Measurements from ENCODE around the gene STK31.
A peak's percentile ranks its signal among the peaks of the same experiment; 100 is the strongest.
"Not testable (repeated sequence)": the region's sequence is repeated elsewhere in the genome, so short reads cannot be mapped to it uniquely, and the experiment has no call there.

STK31 gene

GRCh38 chr7:23710000-23710399 lies at the start of gene STK31:
TSS of gene STK31 (plus strand) at chr7:23710219. CDS start at chr7:23710286, 67 bp downstream.
- DNase-seq (ENCODE audit: low read depth in 2 of 3, low spot score in 2 of 3): no peak

GRCh38 chr7:23661385-23661784 lies 48.6 kb upstream of the STK31 start:
- no peak for DNase-seq (ENCODE audit: low read depth in 2 of 3, low spot score in 2 of 3)

GRCh38 chr7:23662124-23662983 lies 47.7 kb upstream of the STK31 start:
- DNase-seq (ENCODE audit: low read depth in 2 of 3, low spot score in 2 of 3): no peak

DNA sequence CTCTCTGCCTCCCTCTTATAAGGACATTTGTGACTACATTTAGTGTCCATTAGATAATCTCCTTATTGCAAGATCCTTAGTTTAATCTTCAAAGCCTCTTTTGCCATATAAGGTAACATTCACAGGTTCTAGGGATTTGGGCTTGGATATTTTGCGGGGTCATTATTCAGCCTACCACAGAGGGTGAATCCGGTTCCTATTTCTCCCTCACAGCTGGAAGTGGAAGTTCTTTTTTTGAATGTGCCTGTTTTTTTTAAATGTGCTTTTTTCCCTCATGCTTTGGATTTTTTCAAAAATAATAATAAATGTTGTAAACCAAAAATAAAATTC lies 47.1 kb upstream of the STK31 start:
- DNase-seq (ENCODE audit: low read depth in 2 of 3, low spot score in 2 of 3): no peak

DNA sequence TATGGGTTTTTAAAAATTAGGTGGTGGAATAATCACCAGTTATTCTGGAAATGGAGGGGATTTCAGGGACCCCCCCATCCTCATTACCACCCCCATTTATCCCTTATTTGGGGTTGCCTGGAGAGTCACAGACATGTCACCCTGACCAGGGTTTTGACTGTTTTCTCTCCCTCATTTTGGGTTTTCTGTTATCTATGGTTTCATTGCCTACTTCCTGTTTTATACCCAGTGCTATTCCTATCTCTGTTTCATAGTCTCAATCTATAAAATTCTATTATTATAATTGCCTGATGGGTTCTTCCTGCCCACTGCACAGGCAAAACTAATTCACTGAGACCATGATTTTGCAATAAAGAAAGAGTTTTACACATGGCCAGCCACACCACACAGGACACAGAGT lies 45.9 kb upstream of the STK31 start:
- DNase-seq (ENCODE audit: low read depth in 2 of 3, low spot score in 2 of 3): no peak

DNA sequence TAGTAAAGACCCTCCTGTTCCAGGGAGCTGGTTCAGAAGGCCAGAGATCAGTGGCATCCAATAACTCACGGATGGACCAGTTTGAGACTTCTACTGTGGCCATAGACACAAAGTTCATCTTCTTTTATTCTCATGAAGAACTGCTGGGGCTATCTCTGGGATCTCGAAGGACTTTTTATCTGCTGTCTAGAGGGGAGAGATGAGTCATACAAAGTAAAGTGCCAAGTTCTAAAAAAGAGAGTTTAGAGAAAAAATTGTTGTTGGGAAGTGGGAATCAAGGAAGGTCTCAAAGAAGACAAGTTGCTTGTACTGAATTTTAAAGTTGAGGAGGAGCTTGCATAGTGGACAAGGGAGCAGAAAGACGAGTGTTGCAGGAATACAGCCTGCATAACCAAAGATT lies 38.0 kb upstream of the STK31 start:
- DNase-seq (ENCODE audit: low read depth in 2 of 3, low spot score in 2 of 3): no peak

DNA sequence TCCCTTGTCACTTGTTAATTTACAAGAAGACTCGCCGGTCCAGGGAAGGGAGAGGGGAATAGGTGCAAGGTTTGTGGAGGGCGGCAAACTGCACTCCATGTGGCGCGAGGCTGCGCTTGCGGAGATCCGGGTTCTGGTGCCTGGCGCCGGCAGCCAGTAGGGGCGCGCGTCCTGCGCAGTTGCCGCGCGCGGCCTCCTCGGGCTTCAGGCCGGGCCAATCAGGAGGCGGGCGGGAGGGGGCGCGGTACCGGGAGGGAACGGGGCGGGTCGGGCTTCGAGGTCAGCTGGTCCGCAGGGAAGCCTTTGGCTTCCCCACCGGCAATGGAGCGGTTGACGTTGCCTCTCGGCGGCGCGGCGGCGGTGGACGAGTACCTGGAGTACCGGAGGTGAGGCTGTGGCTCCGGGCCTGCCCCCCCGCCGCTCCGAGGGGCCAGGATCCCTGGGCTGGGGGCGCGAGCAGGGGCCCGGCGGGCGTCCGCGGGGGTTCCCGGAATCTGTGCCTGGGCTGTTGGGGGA lies 30.1 kb upstream of the STK31 start, which contains the start of gene FAM221A:
FAM221A (plus strand) TSS at position 302 of the 516 bp plus-strand sequence; CDS start at position 322, 20 bp downstream.
- DNase-seq (ENCODE audit: low read depth in 2 of 3, low spot score in 2 of 3): peak; percentile 57 to 73 (median 62)

DNA sequence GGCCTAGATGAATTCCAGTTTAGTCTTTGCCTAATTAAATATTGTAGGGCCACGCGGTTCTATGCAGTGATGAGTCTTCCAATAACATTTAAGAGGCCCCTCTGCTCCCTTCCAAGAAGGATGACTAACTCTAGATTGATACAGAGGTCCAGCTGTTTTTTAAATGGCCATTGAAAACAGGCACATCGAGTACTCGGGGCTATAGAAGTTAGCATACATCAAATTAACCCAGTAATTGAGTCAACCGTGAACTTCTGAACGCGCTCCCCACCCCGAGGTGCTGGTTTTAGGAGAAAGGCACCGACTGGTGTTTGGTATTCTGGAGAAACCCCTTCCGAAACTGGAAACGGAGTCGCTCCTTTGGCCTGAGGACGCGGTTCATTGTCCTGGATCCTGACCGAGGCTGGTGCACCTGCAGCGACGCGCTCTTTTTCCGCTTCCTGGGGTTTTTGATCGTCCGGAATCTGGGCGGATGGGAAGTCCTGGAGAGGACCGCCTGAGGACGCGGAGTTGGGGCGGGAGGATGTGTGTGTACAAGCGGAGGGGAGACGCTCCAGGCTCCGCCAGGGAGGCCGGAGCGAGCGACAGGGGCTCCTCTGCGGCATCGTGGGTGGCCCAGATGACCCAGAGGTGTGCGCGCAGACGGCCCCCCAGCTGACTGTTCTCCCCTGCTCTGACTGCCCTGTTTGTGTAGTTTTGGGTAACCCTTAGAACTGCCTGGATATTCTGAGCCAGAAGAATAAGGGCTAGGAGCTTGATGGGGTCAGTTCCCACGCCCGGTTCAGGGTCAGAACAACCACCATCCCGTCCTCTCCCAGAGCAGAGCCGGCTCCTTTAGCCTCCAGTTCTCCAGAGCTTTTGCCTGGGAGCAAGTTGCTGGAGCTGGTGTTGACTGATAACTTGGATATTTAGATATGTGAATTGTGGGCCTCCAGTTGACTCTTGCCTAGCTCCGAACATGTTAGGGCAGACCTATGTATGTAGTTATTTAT lies 29.3 kb upstream of the STK31 start:
- peak in 1 of 3 experiments; percentile 3 for DNase-seq (ENCODE audit: low read depth in 2 of 3, low spot score in 2 of 3)

- DNase-seq (ENCODE audit: low read depth in 2 of 3, low spot score in 2 of 3): not testable (repeated sequence)
Observed at GRCh38 chr7:23684041-23684440, 26.0 kb upstream of the STK31 start.

DNA sequence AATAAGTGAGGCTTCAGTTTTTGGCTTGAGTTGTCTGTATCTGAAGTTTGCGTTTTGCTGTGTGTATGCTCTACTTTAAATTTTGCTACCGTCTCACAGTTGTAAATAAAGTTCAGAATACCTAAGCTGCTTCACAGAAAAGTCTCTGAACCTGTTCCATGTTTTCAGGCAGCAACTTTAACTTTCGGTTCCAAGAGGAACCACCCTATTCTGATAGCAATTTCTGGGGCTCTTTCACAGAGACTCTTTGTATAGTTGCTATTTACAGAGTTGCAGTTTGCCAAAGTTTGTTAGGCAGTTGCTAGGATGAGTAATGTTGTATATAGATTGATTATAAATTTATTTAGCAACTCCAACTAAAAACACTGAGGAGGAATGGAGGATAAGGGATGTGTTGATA lies 24.3 kb upstream of the STK31 start:
- no peak for DNase-seq (ENCODE audit: low read depth in 2 of 3, low spot score in 2 of 3)

DNA sequence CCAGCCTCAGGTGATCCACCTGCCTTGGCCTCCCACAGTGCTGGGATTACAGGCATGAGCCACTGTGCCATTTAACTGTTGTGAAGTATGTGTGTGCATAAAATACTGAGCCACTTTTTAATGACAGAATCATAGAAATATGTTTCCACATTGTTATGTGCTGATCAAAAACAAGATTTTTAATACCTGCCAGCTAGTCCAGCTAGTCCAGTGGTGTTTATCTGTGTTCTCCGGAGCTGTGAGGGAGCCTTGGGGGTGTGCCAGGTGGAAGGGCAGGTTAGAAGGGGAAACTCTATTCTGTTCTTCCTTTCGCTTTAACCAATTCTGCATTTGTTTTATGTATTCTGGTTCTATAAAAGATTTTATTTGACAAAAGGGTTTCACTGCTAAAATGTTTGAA lies 23.0 kb upstream of the STK31 start:
- no peak for DNase-seq (ENCODE audit: low read depth in 2 of 3, low spot score in 2 of 3)

DNA sequence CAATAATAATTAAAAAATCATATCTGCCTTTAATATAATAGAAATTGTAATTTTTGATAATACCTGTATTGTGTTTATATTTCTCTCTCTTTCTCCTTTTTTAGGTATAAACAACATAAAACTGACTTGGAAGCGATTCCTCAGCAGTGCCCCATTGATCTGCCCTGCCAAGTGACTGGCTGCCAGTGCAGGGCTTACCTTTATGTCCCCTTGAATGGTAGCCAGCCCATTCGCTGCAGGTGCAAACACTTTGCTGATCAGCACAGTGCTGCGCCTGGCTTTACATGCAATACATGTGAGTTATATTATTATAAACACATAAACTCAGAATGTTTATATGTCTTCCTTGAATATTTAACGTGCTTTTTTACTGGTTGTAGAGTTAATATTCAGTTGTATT lies 20.9 kb upstream of the STK31 start:
- no peak for DNase-seq (ENCODE audit: low read depth in 2 of 3, low spot score in 2 of 3)

DNA sequence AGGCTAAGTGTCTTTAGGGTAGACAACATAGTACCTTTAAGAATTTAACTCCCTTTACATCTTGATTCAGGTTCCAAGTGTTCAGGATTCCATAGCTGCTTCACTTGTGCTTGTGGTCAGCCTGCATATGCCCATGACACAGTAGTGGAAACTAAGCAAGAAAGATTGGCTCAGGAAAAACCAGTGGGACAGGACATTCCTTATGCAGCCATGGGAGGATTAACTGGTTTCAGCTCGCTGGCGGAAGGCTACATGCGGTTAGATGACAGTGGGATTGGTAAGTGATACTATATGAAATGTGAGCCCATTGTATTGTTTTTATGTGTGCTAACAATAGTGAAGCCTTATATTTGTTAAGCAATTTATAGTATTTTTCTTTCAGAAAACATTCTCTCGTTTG lies 18.7 kb upstream of the STK31 start:
- DNase-seq (ENCODE audit: low read depth in 2 of 3, low spot score in 2 of 3): no peak

- DNase-seq (ENCODE audit: low read depth in 2 of 3, low spot score in 2 of 3): no peak
Observed at GRCh38 chr7:23693224-23693623, 16.8 kb upstream of the STK31 start.

DNA sequence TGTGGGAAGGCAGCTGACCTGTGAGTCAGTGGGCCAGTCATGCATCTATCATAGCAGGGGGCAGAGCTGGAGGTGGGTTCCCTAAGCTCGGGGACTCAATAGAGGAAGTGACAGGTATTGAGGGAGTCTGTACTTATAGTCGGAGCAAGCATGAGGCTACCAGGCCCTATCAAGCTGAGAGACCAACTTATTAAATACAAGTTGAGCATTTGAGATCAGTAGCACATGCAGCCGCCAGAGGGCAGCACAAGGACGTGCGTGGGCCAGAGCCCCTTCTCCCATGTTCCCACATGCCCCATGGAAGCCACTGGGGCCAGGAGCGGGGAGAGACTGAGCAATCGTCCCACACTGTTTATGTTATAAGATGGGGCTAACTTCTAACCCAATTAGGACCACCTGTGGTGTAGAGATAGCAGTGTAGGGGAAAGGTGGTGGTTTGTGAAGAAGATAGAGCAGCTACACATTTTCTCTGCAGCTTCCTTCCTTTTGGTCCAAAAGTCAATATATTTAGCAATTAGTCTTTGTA lies 13.0 kb upstream of the STK31 start:
- DNase-seq (ENCODE audit: low read depth in 2 of 3, low spot score in 2 of 3): peak in 2 of 3 experiments; percentile 18 to 25

DNA sequence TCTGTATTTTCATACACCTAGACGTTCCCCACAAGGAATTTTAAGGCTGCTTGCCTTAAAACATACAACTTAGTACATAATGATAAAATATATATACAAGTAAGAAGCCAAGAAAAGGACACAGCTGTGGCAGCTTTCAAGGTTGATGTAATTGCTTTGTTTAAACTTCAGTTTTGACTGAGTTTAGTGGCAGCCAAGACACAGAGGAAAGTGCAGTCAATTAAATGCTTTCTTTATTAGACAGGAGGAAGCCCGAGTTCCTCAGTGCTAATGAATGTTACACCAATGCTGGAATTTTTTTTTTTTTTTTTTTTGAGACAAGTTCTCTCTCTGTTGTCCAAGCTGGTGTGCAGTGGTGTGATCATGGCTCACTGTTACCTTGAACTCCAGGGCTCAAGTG lies 11.2 kb upstream of the STK31 start:
- no peak for DNase-seq (ENCODE audit: low read depth in 2 of 3, low spot score in 2 of 3)

GRCh38 chr7:23700046-23700445 lies 10.0 kb upstream of the STK31 start:
- DNase-seq (ENCODE audit: low read depth in 2 of 3, low spot score in 2 of 3): no peak

DNA sequence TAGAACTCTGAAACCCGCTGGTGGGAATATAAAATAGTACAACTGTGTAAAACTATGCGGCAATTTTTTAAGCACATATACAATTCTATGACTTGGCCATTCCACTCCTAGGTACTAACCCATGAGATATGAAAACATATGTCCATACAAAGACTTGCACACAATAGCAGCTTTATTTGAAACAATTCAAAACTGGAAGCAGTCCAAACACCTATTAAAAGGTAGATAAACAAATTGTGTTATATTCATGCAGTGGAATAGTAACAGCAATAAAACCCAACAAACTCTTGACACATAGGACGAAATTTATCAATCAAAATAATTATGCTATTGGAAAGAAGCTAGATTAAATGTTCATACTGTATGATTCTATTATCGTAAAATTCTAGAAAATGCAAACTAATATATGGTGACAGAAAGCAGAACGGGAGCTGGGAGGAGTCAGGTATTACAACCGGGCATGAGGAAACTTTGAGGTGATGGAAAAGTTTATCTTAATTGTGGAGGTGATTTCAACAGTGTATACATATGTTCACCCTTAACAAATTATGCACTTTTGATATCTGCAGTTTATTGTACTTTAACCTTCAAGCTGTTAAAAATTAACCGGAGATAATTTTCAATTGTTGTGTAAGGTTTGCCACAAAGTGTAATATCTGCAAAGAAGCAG lies 803 bp upstream of the STK31 start:
- DNase-seq (ENCODE audit: low read depth in 2 of 3, low spot score in 2 of 3): no peak

DNA sequence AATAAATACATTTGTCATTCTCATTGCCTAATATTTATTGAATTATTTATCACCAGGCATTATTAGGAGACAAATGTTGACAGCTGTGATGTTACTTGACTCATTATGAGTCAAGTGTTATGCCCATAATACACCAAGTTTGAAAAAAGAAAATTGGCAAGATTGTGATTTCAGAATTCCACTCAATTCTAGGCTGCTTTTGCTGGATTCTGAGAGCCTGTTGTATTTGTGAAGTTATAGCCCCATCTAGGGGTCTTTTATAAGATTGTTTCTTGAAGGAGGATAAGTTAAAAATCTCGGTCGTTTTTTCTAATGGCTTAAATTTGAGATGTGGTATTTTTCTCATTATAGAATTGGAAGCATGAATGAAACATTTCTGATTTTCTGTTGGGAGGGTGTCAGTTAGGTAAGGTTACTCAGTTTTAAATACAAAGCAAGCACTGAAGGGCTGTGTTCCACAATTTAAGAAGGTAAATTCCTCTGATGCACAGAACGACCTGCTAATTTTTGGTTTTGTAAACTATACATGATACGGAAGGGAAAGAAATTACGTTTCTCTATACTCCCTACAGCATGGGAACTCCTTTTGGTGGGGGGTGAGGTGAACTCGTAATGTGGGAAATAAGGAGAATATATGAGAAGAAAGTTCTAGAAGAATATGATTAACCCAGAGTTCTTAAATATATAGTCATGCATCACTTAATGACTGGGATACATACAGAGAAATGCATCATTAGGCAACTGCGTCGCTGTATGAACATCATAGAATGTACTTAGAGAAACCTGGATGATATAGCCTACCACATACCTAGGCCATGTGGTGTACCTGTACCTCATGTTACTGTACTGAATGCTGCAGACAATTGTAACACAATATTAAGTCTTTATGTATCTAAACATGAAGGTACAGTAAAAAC lies 2.6 kb downstream of the STK31 start:
- no peak for DNase-seq (ENCODE audit: low read depth in 2 of 3, low spot score in 2 of 3)

All from activated CD8-positive, alpha-beta memory T cell treated with anti-CD3 and anti-CD28 coated beads for 48 hours (primary cell).